ENCODE results near the gene UBE2L5. TPM values are rescaled to one million over a fixed set of nuclear protein-coding genes. Genes with fewer than 3 reads are reported as not detected.

Gene UBE2L5
- total and polyA plus RNA-seq, 2 donors (not counting 3 experiments of a cell fraction or from before 2014, with no cell fraction given) = not detected

DNA sequence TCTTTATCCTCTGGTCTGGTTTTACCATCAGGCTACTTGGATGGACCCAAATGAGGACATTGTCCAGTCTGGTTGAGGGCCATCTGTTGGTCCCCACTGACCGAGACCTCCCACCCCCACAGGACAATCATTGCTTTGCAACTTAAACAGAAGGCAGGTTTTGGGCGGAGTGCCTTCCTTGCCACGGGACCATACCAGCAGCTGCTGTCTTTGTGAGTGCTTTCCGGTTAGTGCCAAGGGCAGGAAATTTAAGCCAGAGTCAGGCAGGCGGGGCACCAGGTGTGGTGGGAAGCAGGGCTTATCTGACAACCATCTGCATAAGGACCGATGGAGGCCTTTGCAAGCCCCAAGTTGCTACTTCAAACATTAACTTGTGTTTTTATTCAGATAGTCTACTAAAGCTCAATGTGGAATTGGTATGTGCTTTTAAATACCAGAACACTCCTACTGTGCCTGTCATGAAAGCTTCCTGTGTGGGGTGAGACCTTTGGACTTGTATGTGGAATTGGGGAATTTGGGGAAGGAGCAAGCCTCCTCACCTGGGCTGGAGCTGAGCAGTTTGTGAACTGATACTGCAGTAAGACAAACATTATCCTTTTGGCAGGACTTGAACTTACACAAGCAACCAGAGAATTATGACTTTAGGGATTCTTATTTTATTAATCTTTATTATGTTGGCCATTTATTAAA, 39.3 kb upstream of the UBE2L5 start:
- H3K9me1 ChIP-seq (replicated peaks; ENCODE audit: control insufficient read depth, extremely low read depth, insufficient read depth, low read length) = no peaks in the 10 kb centered on the region
- no peak for DNase-seq (ENCODE audit: low read depth, low spot score)
- H3K9ac ChIP-seq (replicated peaks; ENCODE audit: extremely low read depth, insufficient read depth, low read length) = no peak overlapping the region
- intact Hi-C loops (cut with micrococcal nuclease) (no loop called here), dilution Hi-C loops (cut with MboI; ENCODE audit: extremely low pct_ligation_motif_present, low sequenced_read_pairs) (no loop called here)
- no peaks in the 10 kb centered on the region for H3K4me1 ChIP-seq (ENCODE audit: control insufficient read depth, extremely low read depth, insufficient read depth, low read length)
- H3K9me3 ChIP-seq (replicated peaks; ENCODE audit: control insufficient read depth, insufficient read depth, low read length) = no peaks in the 10 kb centered on the region
- ChIA-PET POLR2A (no interaction called here), CTCF (interaction anchor here (1.0 to 1.9 kb wide), 4 partner anchors 10 to 251 kb away, joined by 3 to 5 read pairs (median 4); no protein-coding TSS in a partner anchor)
- H3K27me3 ChIP-seq (ENCODE audit: control insufficient read depth in 2 of 2, insufficient read depth in 2 of 2, low read length in 2 of 2) = peaks cover 2 to 8% of the 10 kb centered on the region in 2 experiments
- FAIRE-seq = no peak
- no peaks in the 10 kb centered on the region for H3K36me3 ChIP-seq (ENCODE audit: control insufficient read depth in 2 of 2, extremely low read depth in 1 of 2, insufficient read depth in 2 of 2, low read length in 2 of 2)
- no peak overlapping the region for H3K27ac ChIP-seq (ENCODE audit: insufficient read depth, low read depth, low read length)
- H3K4me2 ChIP-seq (ENCODE audit: insufficient read depth, low read length) = no peak overlapping the region
- no peak overlapping the region for H3K4me3 ChIP-seq (replicated peaks in 1 of 3; ENCODE audit: insufficient read depth in 1 of 3, low read depth in 1 of 3, low read length in 3 of 3)
- no peak overlapping the region for H2AFZ ChIP-seq (ENCODE audit: low read depth, low read length)
- no peaks in the 10 kb centered on the region for H3K79me2 ChIP-seq (ENCODE audit: control insufficient read depth, insufficient read depth, low read length)
- TF ChIP-seq JUN (IDR thresholded peaks at IDR 0.05; ENCODE audit: borderline replicate concordance, insufficient read depth, insufficient read length, low read depth) = no peak
- TF ChIP-seq POLR2A (IDR thresholded peaks at IDR 0.05; ENCODE audit: low read depth, low read length) = no peak
- no peak for TF ChIP-seq GATA2 (IDR thresholded peaks at IDR 0.05; ENCODE audit: insufficient read depth, insufficient read length, low read depth, low read length)
- TF ChIP-seq EZH2 (IDR thresholded peaks at IDR 0.05; ENCODE audit: borderline replicate concordance, low read depth, low read length, severe bottlenecking) = no peak
- no peak for TF ChIP-seq MYC (IDR thresholded peaks at IDR 0.05; ENCODE audit: low read depth, low read length)
- TF ChIP-seq MAX (IDR thresholded peaks at IDR 0.05; ENCODE audit: insufficient read depth, insufficient read length) = no peak
- no peak for TF ChIP-seq CTCF (IDR thresholded peaks at IDR 0.05; ENCODE audit: extremely low read depth in 1 of 2, insufficient read depth in 1 of 2, low read depth in 1 of 2, low read length in 2 of 2)
- TF ChIP-seq POLR2AphosphoS5 (IDR thresholded peaks at IDR 0.05; ENCODE audit: insufficient read depth, low read depth, low read length) = no peak
- TF ChIP-seq FOS (IDR thresholded peaks at IDR 0.05; ENCODE audit: borderline replicate concordance, insufficient read depth, low read length) = no peak
- BruUV-seq (replicated peaks) = no TSS peak
- H4K20me1 ChIP-seq (replicated peaks; ENCODE audit: control insufficient read depth, extremely low read depth, insufficient read depth, low read length) = no peaks in the 10 kb centered on the region

Data from endothelial cell of umbilical vein (primary cell).